GM18907 (cell line): ENCODE data around the gene BTN3A1.
"Not testable (repeated sequence)": the region's sequence is repeated elsewhere in the genome, so short reads cannot be mapped to it uniquely, and the experiment has no call there.

Source experiments
- ATAC-seq: cut with Tn5 transposase; IDR thresholded peaks from one replicate; pipeline ENCODE4 v1.9.1; 2021; ENCODE audit warnings: mild to moderate bottlenecking, moderate library complexity; ENCODE audit not compliant: unreplicated experiment

BTN3A1 gene

DNA sequence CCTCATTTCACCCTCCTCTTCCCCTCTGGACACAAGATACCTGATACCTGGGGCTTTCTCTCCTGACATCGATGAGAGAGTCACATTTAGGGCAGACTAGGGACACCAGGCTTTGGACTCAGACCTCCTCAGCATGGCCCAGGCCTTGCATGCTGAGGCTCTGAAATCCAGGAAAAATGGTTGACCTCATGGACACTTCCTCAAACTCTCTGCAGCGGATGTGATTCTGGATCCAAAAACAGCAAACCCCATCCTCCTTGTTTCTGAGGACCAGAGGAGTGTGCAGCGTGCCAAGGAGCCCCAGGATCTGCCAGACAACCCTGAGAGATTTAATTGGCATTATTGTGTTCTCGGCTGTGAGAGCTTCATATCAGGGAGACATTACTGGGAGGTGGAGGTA lies 10.9 kb downstream of the BTN3A1 start:
- no peak for ATAC-seq

DNA sequence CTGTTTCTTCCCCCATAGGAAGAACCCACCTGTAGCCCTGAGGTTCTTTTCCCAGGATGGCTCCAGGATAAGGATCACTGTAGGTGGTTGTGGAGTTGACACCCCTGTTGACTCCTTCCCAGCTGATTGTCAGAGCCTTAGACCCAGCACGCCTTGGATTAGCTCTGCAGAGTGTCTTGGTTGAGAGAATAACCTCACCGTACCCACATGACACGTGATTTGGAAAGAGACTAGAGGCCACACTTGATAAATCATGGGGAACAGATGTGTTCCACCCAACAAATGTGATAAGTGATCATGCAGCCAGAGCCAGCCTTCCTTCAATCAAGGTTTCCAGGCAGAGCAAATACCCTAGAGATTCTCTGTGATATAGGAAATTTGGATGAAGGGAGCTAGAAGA lies 12.2 kb downstream of the BTN3A1 start:
- no peak for ATAC-seq

DNA sequence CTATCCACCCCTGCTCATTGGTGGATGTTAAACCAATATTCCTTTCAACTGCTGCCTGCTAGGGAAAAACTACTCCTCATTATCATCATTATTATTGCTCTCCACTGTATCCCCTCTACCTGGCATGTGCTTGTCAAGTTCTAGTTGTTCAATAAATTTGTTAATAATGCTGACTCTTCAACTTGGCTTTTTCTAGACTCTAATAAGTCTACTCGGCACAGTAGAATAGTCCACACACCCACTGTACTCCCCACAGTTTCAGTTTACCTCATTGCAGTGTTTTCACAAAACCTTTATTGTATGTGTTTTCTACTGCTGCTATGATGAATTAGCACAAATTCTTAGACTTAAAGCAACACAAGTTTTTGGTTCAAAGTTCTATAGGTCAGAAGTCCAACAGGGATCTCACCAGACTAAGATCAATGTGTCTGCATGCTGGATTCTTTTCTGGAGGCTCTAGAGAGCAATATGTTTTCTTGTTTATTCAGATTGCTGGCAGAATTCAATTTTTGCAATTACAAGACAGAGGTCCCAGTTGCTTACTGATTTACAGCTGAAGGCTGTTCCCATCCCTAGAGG lies 13.1 kb downstream of the BTN3A1 start:
- no peak for ATAC-seq

DNA sequence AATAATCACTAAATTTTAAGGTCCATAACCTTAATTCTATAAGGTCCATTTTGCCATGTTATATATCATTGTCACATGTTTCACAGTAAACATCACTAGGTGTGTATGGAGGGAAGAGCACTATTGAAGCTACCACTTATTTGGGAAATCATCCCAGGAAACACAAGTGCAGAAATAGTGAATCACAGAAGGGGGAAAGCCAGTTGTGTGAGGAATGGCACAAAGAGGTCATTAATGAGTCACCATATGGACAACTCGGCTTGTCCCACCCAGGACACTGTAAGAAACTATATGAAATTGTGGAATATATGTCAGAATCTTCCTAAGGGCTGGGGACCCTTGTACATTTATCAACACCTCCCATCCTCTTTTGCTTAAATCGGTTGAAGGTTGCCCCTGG lies 13.7 kb downstream of the BTN3A1 start:
- no peak for ATAC-seq

DNA sequence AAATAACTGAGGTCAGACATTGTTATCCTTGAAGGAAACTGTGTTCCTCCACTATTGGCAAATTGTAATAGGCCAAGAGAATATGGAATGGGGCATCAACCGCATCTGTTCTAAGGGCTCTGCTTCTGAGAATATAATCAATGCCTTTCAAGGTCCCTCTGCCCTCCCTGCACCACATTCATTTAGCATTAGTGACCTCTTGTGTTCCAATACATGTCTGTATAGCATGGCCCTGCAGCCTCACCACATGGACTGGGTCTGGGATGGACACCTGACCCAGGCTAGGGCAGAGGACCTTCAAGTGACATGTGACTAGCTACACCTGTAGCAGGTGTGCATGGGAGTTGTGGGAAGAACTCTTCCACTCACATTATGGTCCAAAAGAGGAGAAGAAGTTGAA lies 14.2 kb downstream of the BTN3A1 start:
- no peak for ATAC-seq

DNA sequence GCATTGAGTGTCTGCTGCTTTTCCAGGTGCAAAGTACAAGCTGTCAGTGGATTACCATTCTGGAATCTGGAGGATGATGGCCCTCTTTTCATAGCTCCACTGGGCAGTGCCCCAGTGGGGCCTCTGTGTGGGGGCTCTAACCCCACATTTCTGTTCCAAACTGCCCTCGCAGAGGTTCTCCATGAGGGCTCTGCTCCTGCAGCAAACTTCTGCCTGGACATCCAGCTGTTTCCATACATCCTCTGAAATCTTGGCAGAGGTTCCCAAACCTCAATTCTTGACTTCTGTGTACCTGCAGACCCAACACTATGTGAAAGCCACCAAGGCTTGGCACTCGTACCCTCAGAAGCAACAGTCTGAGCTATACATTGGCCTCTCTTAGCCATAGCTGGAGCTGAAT lies 16.0 kb downstream of the BTN3A1 start:
- ATAC-seq = not testable (repeated sequence)

DNA sequence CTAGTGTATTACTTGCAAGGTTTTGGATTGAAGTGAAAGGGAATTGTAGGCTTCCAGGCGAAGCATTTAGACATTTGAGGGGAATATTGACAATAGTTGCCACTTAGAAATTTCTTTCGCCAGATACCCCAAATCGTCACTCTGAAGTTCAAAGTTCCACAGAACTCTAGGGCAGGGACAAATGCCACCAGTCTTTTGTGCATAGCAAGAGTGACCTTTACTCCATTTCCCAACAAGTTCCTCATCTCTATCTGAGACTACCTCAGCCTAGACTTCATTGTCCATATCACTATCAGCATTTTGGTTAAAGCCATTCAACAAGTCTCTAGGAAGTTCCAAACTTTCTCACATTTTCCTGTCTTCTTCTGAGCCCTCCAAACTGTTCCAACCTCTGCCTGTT lies 16.7 kb downstream of the BTN3A1 start:
- ATAC-seq = not testable (repeated sequence)

DNA sequence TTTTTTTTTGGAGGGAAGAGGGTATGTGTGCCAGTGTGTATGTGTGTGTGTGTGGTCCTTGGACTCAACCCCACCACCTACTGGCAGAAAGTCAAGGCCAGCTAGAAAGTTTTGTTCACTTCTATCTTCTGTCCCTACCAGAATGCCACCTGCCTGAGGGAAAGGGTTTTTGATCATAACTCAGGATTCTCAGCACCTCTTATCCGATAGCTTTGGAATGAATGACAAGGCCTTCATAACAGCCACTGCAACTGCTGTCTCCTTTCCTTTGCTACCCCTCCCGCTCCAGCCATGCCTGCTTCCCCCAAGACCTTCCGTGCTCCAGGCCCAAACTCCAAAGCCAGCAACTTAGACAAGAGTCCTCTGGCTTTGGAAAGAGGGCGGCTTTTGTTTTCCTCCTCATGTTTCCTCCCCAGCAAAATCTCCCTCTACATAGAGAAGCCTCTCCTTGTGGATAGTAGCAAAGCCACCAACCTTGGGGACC lies 18.7 kb downstream of the BTN3A1 start:
- ATAC-seq = no peak

DNA sequence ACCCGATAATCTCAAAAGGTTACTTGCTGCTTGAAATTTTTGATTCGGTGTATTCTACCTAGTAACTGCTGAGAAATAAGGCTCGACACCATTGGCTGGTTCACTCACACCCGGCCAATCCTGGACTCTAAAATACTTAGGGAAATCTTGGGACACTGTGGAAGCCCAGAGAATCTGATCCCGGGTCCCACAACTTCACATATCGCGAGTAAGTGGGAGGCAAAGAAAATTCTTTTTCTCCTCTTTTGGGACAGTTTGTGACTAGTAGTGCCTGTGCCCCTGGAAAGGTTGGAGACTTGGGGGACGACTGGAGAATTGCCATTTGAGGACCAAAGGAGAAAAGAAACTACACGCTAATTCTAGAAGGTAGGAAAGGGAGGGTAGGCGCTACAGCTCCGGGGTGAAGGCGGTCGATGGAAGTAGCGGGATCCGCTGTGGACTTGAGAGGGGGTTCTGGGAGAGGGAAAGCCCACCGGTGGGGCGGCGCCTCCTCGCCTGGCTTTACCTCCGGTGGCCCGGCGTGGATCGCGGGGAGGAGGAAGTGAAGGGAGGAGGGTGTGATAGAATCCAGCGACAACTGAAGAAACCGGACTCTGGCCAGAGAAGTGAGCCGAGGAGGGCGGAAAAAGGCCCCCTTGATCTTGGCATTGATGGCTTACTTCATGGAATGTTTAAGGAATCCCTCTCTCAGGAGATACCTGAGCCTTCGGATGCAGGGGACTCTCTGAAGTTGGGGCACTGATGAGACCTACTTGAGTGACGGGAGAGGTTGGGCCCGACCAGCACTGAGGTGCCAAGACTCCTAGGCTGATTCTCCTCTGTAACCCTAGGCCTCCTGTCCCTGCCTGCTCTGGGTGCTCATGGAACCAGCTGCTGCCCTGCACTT lies 19.4 kb downstream of the BTN3A1 start:
- peak; percentile 89 for ATAC-seq

DNA sequence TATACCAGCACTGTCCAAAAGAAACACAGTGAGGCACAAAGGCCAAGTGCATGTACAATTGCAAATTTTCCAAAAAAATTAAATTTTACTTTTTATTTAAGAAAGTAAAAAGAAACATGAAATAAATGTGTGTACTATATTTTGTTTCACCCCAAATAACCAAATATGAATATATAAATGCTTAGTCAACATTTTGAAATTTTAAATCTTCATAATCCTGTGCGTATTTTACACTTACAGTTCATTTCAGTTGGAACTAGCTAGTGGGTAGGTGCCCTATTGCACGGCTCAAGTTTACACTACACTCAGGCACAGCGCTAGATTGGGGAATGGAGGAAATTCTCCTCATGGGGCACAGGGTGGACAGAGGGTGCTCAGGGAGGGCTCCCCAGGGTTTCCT lies 20.3 kb downstream of the BTN3A1 start:
- no peak for ATAC-seq

DNA sequence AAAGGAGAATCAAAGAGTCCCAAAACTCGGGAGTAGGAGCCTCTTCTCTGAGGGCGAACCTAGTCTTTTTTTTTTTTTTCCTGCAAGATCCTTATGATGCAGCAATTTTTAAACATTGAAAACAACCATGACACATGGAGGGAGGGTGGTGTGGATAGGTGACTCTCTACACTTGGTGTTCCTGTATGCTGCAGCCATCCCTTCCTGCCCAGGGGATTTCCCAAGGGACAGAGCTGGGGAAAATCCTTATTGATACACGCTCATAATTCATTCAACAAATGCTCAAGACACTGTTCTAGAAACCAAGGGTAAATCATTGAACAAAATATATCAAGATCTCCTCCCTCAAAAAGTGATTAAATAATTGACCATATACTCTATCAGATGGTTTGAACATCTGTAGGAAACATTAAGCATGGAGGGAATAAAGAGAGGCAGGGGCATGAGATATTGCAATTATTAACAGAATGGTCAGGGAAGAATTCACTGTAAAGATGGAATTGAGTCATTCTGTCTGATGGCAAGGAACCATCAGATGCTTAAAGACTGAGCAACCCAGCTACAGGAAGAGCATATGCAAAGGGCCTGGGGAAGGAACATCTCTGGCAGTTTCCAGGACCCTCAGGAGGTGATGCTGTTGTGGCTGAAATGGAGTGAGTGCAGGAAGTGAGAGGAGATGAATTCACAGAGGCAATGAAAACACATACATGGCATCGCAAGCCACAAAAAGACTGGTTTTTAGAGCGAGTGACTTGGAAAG lies 24.8 kb downstream of the BTN3A1 start:
- ATAC-seq = no peak

DNA sequence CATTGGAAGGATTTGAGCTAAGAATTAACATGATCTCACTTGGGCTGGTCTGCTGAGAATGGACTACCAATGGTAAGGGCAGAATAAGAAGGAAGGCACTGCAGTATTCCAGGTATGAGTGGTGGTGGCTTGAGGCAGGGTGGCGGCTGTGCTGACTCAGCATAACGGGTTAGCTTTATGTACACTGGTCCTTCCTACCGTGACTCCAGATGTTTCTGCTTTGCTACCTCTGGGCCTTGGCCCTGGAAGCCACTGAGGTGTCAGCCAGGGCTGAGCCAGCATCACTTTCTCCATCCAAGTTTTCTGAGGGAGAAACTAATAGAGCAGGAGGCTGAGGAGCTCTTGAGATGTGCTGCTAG lies 25.4 kb downstream of the BTN3A1 start:
- ATAC-seq = no peak

DNA sequence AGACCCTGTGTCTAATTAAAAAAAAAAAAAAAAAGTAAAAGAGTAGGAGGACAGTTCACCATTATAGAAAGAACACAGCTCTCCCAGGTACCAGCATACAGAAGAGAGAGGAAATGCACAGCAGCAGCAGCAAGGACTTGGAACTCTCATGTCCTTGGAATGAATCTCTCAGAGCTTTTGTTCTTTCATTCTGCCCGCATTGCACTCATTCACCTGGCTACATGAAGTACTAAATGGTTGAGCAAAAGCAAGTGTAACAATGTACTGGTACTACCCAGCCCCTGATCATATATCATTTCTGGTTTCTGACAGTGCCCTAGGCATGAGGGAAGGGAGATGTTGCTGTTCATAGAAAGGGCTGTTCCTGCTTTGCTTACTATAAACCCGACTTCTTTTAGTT lies 26.1 kb downstream of the BTN3A1 start:
- ATAC-seq = no peak

DNA sequence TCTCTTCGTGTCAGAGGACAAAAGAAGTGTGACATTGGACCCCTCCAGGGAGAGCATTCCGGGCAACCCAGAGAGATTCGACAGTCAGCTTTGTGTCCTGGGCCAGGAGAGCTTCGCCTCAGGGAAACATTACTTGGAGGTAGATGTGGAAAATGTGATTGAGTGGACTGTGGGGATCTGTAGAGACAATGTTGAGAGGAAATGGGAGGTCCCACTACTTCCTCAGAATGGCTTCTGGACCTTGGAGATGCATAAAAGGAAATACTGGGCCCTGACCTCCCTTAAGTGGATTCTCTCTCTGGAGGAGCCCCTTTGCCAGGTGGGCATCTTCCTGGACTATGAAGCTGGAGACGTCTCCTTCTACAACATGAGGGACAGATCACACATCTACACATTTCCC lies 28.7 kb downstream of the BTN3A1 start:
- no peak for ATAC-seq

DNA sequence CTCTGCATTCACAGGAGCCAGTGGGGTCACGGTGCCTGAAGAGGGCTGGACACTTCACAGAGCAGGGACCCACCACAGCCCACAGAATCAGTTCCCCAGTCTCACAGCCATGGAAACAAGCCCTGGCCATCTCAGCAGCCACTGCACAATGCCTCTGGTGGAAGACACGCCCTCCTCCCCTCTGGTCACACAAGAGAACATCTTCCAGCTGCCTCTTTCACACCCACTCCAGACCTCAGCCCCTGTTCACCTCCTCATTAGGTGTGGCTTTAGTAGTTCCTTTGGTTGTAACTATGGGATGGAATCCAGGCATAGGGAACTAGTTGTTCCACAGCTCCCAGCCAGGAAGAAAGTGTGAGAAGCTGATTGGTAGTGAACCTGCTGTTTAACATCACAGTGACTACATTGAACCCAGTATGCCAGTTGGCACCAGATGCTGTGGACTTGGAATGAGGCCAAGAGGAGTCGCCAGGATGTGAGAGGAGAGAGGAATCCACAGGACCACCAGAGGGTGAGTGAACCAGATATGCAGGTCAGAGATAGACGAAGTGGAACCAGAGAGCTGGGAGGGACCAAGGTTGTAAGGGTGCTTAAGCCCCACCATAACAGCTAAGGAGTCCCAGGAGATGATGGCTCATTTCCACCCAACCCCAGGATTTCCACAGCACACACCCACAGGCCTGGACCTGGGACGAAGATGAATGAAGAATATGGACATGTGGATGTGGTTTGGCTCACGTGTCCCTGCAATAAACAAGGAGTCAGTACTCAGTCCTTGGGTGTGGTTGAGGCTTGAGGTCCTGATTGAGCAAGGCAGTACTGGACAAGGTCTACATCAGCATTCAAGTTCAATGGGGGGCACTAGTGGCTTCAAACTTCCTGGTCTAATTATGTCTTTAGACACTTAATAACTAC lies 29.4 kb downstream of the BTN3A1 start:
- ATAC-seq = no peak

DNA sequence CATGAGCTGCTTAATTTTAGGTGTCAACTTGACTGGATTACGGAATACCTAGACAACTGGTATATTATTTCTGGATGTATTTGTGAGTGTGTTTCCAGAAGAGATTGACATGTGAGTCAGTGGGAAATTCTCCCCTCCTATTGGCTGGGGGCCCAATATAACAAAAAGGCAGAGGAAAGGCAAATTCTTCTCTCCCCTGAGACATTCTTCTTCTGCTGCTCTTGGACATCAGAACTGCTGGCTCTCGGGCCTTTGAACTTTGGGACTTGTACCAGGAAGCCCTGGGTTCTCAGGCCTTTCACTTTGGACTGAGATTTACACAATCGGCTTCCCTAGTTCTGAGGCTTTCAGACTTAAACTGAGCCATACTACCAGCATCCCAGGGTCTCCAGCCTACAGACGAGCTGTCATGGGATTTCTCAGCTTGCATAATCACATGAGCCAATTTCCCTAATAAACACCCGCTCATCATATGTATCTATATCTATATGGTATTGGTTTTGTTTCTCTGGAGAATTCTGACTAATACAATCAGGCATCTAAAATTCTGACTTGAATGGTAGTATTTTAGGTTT lies 30.6 kb downstream of the BTN3A1 start:
- no peak for ATAC-seq

DNA sequence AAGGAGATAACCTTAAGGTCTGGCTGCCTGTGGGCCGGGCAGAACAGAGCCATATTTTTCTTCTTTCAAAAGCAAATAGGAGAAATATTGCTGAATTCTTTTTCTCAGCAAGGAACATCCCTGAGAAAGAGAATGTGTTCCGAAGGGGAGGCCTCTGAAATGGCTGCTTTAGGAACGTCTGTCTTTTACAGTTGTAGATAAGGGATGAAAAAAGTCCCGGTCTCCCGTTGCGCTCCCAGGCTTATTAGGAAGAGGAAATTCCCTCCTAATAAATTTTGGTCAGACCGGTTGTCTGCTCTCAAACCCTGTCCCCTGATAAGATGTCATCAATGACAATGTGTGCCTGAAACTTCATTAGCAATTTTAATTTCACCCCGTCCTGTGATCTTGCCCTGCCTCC lies 31.6 kb downstream of the BTN3A1 start:
- not testable (repeated sequence) for ATAC-seq

DNA sequence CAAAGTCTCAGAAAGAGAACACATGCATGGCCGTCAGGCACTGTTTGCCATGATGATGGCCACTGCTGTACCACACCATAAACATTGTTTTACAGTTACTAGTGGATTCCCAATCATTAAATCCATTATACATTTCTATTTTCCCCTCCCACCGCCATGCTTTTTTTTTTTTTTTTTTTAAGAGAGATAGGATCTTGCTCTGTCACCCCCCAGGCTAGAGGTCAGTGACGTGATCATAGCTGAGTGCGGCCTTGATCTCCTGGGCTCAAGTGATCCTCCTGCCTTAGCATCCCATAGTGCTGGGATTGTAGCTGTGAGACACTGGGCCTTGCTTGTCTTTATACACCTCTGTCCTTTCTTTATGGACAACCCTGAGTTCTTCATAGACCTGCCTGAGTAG lies 33.9 kb downstream of the BTN3A1 start:
- ATAC-seq = no peak

DNA sequence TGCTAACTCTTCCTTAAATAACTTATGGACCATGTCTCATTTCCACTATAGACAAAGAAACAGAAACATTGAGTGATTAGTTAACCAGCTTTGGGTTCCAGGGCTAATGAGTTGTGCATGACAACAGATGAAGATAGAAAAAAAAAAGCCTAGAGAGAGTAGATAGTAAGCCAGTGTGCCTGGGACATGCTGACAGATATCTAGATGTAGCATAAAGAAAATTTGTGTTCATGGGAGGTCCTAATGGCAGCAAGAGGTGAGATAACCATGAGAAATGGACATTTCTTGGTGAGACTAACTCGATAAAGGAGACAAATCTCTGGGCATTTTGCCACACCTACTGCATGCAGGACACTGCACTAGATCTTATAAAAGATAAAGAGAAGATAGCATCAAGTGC lies 35.5 kb downstream of the BTN3A1 start:
- no peak for ATAC-seq

DNA sequence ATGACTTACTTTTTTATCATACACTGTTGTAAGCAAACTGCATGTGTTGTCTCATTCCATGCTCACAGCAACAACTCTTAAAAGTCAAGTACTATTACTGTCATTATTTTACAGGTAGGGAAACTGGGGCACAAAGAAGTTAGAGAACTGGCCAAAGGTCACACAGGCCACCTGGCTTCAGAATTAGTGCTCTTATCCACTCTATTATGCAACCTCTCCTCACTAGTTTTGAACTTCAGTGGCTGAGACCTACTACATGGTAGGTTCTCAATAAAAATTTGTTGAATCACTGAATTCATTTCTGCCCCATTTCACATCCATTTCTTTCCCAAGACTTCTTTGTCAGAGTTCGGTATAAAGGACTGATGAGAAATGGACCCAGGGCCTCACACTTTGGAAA lies 35.9 kb downstream of the BTN3A1 start:
- no peak for ATAC-seq
